HG03342 (cell line): ENCODE results near the gene ADCY3.

ENCODE experiments used
- ATAC-seq: cut with Tn5 transposase; IDR thresholded peaks from one replicate; pipeline ENCODE4 v1.9.1; 2021; ENCODE audit warnings: mild to moderate bottlenecking, moderate library complexity; ENCODE audit not compliant: unreplicated experiment

Gene ADCY3

GRCh38 chr2:24771764-24772586 is 148.1 kb downstream of the ADCY3 start:
- ATAC-seq = no peak

DNA sequence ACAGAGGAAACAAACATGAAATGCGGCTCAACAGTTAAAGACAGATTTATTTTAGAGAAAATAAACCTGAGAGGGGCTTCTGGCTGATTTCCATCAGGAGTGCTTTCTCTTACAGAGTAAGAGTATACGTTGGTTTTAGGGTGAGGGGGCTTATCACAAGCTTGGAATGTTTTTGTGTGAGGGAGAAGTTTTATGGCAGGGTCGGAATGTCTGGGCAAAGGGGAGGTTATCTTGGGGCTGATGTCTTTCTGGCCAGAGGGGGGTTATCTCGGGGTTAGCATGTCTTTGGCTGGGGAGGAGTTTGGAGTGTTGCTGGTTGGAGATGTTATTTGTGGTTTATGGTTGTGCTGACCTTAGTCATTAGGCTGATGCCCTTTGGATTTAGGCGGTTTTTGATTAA is 149.0 kb downstream of the ADCY3 start:
- ATAC-seq = no peak
